HepG2 (cell line): Measurements from ENCODE around the gene DNAJB11. TPM values are rescaled to one million over a fixed set of nuclear protein-coding genes. Genes with fewer than 3 reads are reported as not detected.

ENCODE experiments used
- CHCHD3 ChIP-seq: sonication (generic); formaldehyde crosslinking; IDR thresholded peaks from 2 replicates; pipeline ENCODE4 v1.8.0; 2022; ENCODE audit warnings: mild to moderate bottlenecking, missing genetic modification reagents, moderate library complexity
- ERF ChIP-seq: IDR thresholded peaks from 2 replicates; pipeline ENCODE4 v1.6.1; 2018; ENCODE audit warnings: missing biosample characterization, missing genetic modification reagents
- FIP1L1 ChIP-seq: fragments of 200-400 bp; formaldehyde crosslinking; IDR thresholded peaks from 2 replicates; pipeline ENCODE4 v1.6.1; 2018; ENCODE audit warnings: low read depth, mild to moderate bottlenecking, low read length, moderate library complexity, borderline replicate concordance; ENCODE audit not compliant: insufficient read depth
- ISX ChIP-seq: sonication (generic); formaldehyde crosslinking; conservative IDR thresholded peaks from 2 replicates; pipeline ENCODE4 v1.5.0; 2020; ENCODE audit warnings: missing genetic modification reagents
- KLF13 ChIP-seq: sonication (generic); formaldehyde crosslinking; IDR thresholded peaks from 2 replicates; pipeline ENCODE4 v1.4.0; 2020; ENCODE audit warnings: mild to moderate bottlenecking, missing genetic modification reagents
- KMT2B ChIP-seq: IDR thresholded peaks from 2 replicates; pipeline ENCODE4 v1.6.1; 2016; ENCODE audit warnings: missing genetic modification reagents, missing compliant biosample characterization
- PLRG1 ChIP-seq: fragments of 450-650 bp; conservative IDR thresholded peaks from 2 replicates; pipeline ENCODE4 v1.6.1; 2016
- RBFOX2 ChIP-seq: fragments of 200-400 bp; formaldehyde crosslinking; IDR thresholded peaks from 2 replicates; pipeline ENCODE4 v1.6.1; 2017; ENCODE audit warnings: low read depth, mild to moderate bottlenecking, low read length
- SMARCE1 ChIP-seq: fragments of 450-650 bp; IDR thresholded peaks from 2 replicates; pipeline ENCODE4 v1.6.1; 2017; ENCODE audit warnings: borderline replicate concordance
- TARDBP ChIP-seq: sonication (generic); formaldehyde crosslinking; IDR thresholded peaks from 2 replicates; pipeline ENCODE4 v1.8.0; 2022; ENCODE audit warnings: mild to moderate bottlenecking, missing genetic modification reagents
- ZNF317 ChIP-seq: sonication (generic); formaldehyde crosslinking; IDR thresholded peaks from 2 replicates; pipeline ENCODE4 v1.5.0; 2020; ENCODE audit warnings: mild to moderate bottlenecking, missing genetic modification reagents
- ZNF33A ChIP-seq: sonication (generic); formaldehyde crosslinking; IDR thresholded peaks from 2 replicates; pipeline ENCODE4 v1.5.1; 2020; ENCODE audit warnings: missing genetic modification reagents, mild to moderate bottlenecking, moderate library complexity, borderline replicate concordance
- ZNF607 ChIP-seq: sonication (generic); formaldehyde crosslinking; IDR thresholded peaks from 2 replicates; pipeline ENCODE4 v1.5.1; 2020; ENCODE audit warnings: missing genetic modification reagents, mild to moderate bottlenecking, borderline replicate concordance
- ZNF709 ChIP-seq: sonication (generic); formaldehyde crosslinking; IDR thresholded peaks from 2 replicates; pipeline ENCODE4 v1.5.0; 2020; ENCODE audit warnings: mild to moderate bottlenecking, missing genetic modification reagents
- ZNF746 ChIP-seq: sonication (generic); formaldehyde crosslinking; IDR thresholded peaks from 2 replicates; pipeline ENCODE4 v1.8.0; 2022; ENCODE audit warnings: mild to moderate bottlenecking, missing genetic modification reagents
- ZNF75D ChIP-seq: sonication (generic); formaldehyde crosslinking; IDR thresholded peaks from 2 replicates; pipeline ENCODE4 v1.8.1; 2023; ENCODE audit warnings: missing genetic modification reagents, mild to moderate bottlenecking, borderline replicate concordance
- ZNF761 ChIP-seq: sonication (generic); formaldehyde crosslinking; conservative IDR thresholded peaks from 2 replicates; pipeline ENCODE4 v1.4.0; 2020; ENCODE audit warnings: mild to moderate bottlenecking, missing genetic modification reagents
- ZSCAN29 ChIP-seq: sonication (generic); formaldehyde crosslinking; conservative IDR thresholded peaks from 2 replicates; pipeline ENCODE4 v1.4.0; 2020; ENCODE audit warnings: mild to moderate bottlenecking, missing genetic modification reagents
- polyA plus RNA-seq, 8 experiments: library from polyadenylated mRNA; depleted of rRNA in 3 of 8; stranded (reverse) in 7 of 8; unstranded in 1 of 8; fragments of >200 nt; fragmentation: Illumina TruSeq in 4 of 8; extraction: Trizol in 4 of 8; gene quantifications; 2 replicates each; pipeline versions ENCODE4 v1.2.1 to v1.2.3, GENCODE V29; 2011 to 2016; ENCODE audit warnings: low read depth in 4 of 8, missing spikeins in 1 of 8, mixed read lengths in 1 of 8; ENCODE audit not compliant: insufficient read depth in 1 of 8
- total RNA-seq, 5 experiments: library from RNA; depleted of rRNA; stranded (reverse); fragments of >200 nt; fragmentation: Illumina TruSeq; extraction: Trizol; gene quantifications; 2 replicates each; pipeline ENCODE4 v1.2.3, GENCODE V29; 2016; ENCODE audit warnings: low read depth in 1 of 5
- TF ChIP-seq, protein P1 (sequence below): sonication (generic); formaldehyde crosslinking; conservative IDR thresholded peaks from 2 replicates; pipeline ENCODE4 v1.4.0; 2020; ENCODE audit warnings: missing genetic modification reagents
- TF ChIP-seq, protein P2 (sequence below): sonication (generic); formaldehyde crosslinking; IDR thresholded peaks from 2 replicates; pipeline ENCODE4 v1.4.0; 2020; ENCODE audit warnings: mild to moderate bottlenecking, missing genetic modification reagents
- TF ChIP-seq, protein P3 (sequence below), 2 experiments: IDR thresholded peaks; 2 replicates each; pipeline ENCODE4 v1.6.1; 2011 to 2012; ENCODE audit warnings: low read length in 2 of 2, borderline replicate concordance in 1 of 2, low read depth in 1 of 2, mild to moderate bottlenecking in 1 of 2, moderate library complexity in 1 of 2
- TF ChIP-seq, protein P4 (sequence below): sonication (generic); formaldehyde crosslinking; IDR thresholded peaks from 2 replicates; pipeline ENCODE4 v1.4.0; 2020; ENCODE audit warnings: missing genetic modification reagents; ENCODE audit errors: not compliant biosample characterization
- TF ChIP-seq, protein P5 (sequence below): sonication (generic); formaldehyde crosslinking; IDR thresholded peaks from 2 replicates; pipeline ENCODE4 v1.8.1; 2023; ENCODE audit warnings: mild to moderate bottlenecking, missing genetic modification reagents, borderline replicate concordance
- TF ChIP-seq, protein P6 (sequence below): fragments of 450-650 bp; IDR thresholded peaks from 2 replicates; pipeline ENCODE4 v1.6.1; 2017

The DNAJB11 gene
- total and polyA plus RNA-seq, 2 of the 13 experiments (the other 11 are each of a cell fraction or from before 2014, with no cell fraction given) = 41.0 to 132 TPM

DNA sequence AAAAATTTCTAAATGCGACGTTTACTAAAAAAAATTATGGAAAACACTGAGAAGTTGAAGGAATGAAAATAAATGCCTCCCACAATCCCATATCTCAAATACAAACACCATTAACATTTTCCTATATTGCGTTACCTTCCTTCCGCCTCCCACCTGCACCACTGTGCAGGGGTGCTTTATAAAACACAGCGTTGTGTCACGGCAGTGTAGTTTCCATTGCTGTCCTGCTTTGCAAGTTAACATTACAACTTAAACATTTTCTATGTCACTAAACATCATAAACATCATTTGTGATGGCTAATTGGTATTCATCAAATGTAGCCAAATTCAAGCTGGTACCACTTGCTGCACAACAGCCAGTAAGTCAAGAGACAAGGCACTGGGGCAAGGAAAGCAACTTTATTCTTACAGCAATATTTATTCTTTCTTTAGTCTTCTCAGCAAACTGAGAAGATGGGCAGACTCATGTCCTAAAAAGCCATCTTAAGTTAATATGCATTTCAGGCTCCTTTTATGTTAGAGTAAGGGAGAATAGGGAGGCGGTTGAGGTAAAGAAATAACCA is 57.4 kb downstream of the DNAJB11 start (continued):
- TF ChIP-seq KMT2B (CRISPR knock-in tag) = no peak
- TF ChIP-seq ZSCAN29 (CRISPR knock-in tag) = no peak
- TF ChIP-seq, protein P1, sequence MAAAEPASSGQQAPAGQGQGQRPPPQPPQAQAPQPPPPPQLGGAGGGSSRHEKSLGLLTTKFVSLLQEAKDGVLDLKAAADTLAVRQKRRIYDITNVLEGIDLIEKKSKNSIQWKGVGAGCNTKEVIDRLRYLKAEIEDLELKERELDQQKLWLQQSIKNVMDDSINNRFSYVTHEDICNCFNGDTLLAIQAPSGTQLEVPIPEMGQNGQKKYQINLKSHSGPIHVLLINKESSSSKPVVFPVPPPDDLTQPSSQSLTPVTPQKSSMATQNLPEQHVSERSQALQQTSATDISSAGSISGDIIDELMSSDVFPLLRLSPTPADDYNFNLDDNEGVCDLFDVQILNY (CRISPR knock-in tag) = no peak
- no peak for TF ChIP-seq ZNF317 (CRISPR knock-in tag)
- no peak for TF ChIP-seq ZNF75D (CRISPR knock-in tag)
- no peak for TF ChIP-seq ZNF709 (CRISPR knock-in tag)
- TF ChIP-seq ZNF761 (CRISPR knock-in tag) = no peak
- no peak for TF ChIP-seq ZNF607 (CRISPR knock-in tag)
- TF ChIP-seq RBFOX2 = peak; percentile 22; the same call in 1 of the 2 replicates
- TF ChIP-seq, protein P2, sequence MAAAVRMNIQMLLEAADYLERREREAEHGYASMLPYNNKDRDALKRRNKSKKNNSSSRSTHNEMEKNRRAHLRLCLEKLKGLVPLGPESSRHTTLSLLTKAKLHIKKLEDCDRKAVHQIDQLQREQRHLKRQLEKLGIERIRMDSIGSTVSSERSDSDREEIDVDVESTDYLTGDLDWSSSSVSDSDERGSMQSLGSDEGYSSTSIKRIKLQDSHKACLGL (CRISPR knock-in tag) = no peak
- TF ChIP-seq ISX (CRISPR knock-in tag) = no peak
- TF ChIP-seq CHCHD3 = no peak
- TF ChIP-seq, protein P3, sequence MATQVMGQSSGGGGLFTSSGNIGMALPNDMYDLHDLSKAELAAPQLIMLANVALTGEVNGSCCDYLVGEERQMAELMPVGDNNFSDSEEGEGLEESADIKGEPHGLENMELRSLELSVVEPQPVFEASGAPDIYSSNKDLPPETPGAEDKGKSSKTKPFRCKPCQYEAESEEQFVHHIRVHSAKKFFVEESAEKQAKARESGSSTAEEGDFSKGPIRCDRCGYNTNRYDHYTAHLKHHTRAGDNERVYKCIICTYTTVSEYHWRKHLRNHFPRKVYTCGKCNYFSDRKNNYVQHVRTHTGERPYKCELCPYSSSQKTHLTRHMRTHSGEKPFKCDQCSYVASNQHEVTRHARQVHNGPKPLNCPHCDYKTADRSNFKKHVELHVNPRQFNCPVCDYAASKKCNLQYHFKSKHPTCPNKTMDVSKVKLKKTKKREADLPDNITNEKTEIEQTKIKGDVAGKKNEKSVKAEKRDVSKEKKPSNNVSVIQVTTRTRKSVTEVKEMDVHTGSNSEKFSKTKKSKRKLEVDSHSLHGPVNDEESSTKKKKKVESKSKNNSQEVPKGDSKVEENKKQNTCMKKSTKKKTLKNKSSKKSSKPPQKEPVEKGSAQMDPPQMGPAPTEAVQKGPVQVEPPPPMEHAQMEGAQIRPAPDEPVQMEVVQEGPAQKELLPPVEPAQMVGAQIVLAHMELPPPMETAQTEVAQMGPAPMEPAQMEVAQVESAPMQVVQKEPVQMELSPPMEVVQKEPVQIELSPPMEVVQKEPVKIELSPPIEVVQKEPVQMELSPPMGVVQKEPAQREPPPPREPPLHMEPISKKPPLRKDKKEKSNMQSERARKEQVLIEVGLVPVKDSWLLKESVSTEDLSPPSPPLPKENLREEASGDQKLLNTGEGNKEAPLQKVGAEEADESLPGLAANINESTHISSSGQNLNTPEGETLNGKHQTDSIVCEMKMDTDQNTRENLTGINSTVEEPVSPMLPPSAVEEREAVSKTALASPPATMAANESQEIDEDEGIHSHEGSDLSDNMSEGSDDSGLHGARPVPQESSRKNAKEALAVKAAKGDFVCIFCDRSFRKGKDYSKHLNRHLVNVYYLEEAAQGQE (IDR thresholded peaks at IDR 0.05; ENCODE audit: borderline replicate concordance in 1 of 2, low read depth in 1 of 2, low read length in 2 of 2) = no peak
- no peak for TF ChIP-seq TARDBP
- no peak for TF ChIP-seq ZNF33A
- TF ChIP-seq, protein P4, sequence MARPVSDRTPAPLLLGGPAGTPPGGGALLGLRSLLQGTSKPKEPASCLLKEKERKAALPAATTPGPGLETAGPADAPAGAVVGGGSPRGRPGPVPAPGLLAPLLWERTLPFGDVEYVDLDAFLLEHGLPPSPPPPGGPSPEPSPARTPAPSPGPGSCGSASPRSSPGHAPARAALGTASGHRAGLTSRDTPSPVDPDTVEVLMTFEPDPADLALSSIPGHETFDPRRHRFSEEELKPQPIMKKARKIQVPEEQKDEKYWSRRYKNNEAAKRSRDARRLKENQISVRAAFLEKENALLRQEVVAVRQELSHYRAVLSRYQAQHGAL (CRISPR knock-in tag) = no peak
- TF ChIP-seq, protein P5, sequence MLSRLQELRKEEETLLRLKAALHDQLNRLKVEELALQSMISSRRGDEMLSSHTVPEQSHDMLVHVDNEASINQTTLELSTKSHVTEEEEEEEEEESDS = no peak
- TF ChIP-seq SMARCE1 = no peak
- TF ChIP-seq PLRG1 = no peak
- TF ChIP-seq ERF (CRISPR knock-in tag) = 0 out of 2 replicates have a peak, but pooled peaks have one; percentile 15
- TF ChIP-seq, protein P6, sequence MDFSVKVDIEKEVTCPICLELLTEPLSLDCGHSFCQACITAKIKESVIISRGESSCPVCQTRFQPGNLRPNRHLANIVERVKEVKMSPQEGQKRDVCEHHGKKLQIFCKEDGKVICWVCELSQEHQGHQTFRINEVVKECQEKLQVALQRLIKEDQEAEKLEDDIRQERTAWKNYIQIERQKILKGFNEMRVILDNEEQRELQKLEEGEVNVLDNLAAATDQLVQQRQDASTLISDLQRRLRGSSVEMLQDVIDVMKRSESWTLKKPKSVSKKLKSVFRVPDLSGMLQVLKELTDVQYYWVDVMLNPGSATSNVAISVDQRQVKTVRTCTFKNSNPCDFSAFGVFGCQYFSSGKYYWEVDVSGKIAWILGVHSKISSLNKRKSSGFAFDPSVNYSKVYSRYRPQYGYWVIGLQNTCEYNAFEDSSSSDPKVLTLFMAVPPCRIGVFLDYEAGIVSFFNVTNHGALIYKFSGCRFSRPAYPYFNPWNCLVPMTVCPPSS = no peak
- TF ChIP-seq ZNF746 = no peak
- no peak for TF ChIP-seq KLF13 (CRISPR knock-in tag)
- TF ChIP-seq FIP1L1 = peak; percentile 76; the same call in 1 of the 2 replicates
